Hepatocyte (in vitro differentiated cells): ENCODE data around the gene XXYLT1. TPM values are rescaled to one million over a fixed set of nuclear protein-coding genes. Genes with fewer than 3 reads are reported as not detected.

Experiments
- DNase-seq: peaks from one replicate; pipeline ENCODE4 v3.0.0-alpha.2; 2016; ENCODE audit warnings: low spot score
- H2AFZ ChIP-seq: fragments of 200-600 bp; sonication (generic); 2 replicates; pipeline ENCODE4 v1.6.0; 2016; ENCODE audit warnings: antibody characterized with exemption, mild to moderate bottlenecking
- H3K27ac ChIP-seq: fragments of 200-600 bp; sonication (generic); 2 replicates; pipeline ENCODE4 v1.5.1; 2016; ENCODE audit warnings: mild to moderate bottlenecking
- H3K27me3 ChIP-seq: fragments of 200-600 bp; sonication (generic); 2 replicates; pipeline ENCODE4 v1.6.1; 2016
- H3K36me3 ChIP-seq: fragments of 200-600 bp; sonication (generic); replicated peaks from 2 replicates; pipeline ENCODE4 v1.5.1; 2016; ENCODE audit warnings: low read depth; ENCODE audit not compliant: insufficient read depth
- H3K4me1 ChIP-seq: fragments of 200-600 bp; sonication (generic); 2 replicates; pipeline ENCODE4 v1.5.1; 2016; ENCODE audit warnings: mild to moderate bottlenecking, moderate library complexity; ENCODE audit not compliant: insufficient read depth
- H3K4me2 ChIP-seq: fragments of 200-600 bp; sonication (generic); 2 replicates; pipeline ENCODE4 v1.6.0; 2016
- H3K4me3 ChIP-seq: fragments of 200-600 bp; sonication (generic); 2 replicates; pipeline ENCODE4 v1.5.1; 2016; ENCODE audit warnings: mild to moderate bottlenecking
- H3K79me2 ChIP-seq: fragments of 200-600 bp; sonication (generic); 2 replicates; pipeline ENCODE4 v1.6.0; 2017; ENCODE audit warnings: mild to moderate bottlenecking
- H3K9me2 ChIP-seq: fragments of 200-600 bp; sonication (generic); replicated peaks from 2 replicates; pipeline ENCODE4 v1.6.0; 2017; ENCODE audit warnings: mild to moderate bottlenecking; ENCODE audit not compliant: insufficient read depth
- H3K9me3 ChIP-seq: fragments of 200-600 bp; sonication (generic); 2 replicates; pipeline ENCODE4 v1.5.1; 2016; ENCODE audit warnings: low read depth, mild to moderate bottlenecking
- H4K20me1 ChIP-seq: fragments of 200-600 bp; sonication (generic); 2 replicates; pipeline ENCODE4 v1.6.0; 2016; ENCODE audit warnings: mild to moderate bottlenecking; ENCODE audit not compliant: insufficient read depth, poor library complexity, severe bottlenecking
- CTCF ChIP-seq: fragments of 200-600 bp; sonication (generic); IDR thresholded peaks from 2 replicates; pipeline ENCODE4 v1.5.1; 2016; ENCODE audit warnings: antibody characterized with exemption, mild to moderate bottlenecking; ENCODE audit not compliant: poor library complexity
- EZH2 ChIP-seq: fragments of 200-600 bp; sonication (generic); IDR thresholded peaks from 2 replicates; pipeline ENCODE4 v1.6.1; 2016; ENCODE audit warnings: antibody characterized with exemption, mild to moderate bottlenecking, borderline replicate concordance
- EZH2phosphoT487 ChIP-seq: fragments of 200-600 bp; sonication (generic); IDR thresholded peaks from one replicate; pipeline ENCODE4 v1.6.1; 2018; ENCODE audit warnings: antibody characterized with exemption, mild to moderate bottlenecking, low read depth, moderate library complexity; ENCODE audit not compliant: unreplicated experiment, severe bottlenecking
- WGBS: methylation state at CpG from one replicate; pipeline ENCODE4 v1.1.6; 2016; ENCODE audit warnings: low lambda C conversion rate; ENCODE audit errors: missing lambda C conversion rate; 5-methylcytosine and 5-hydroxymethylcytosine counted together
- polyA plus RNA-seq: library from polyadenylated mRNA; unstranded; fragments of >200 nt; fragmentation: Nextera tagmentation; extraction: Ambion mirVana; gene quantifications from 2 replicates; pipeline ENCODE4 v1.2.1, GENCODE V29; 2016
- total RNA-seq: library from RNA; depleted of rRNA; stranded (reverse); fragments of >200 nt; gene quantifications from 2 replicates; pipeline ENCODE4 v1.2.3, GENCODE V29; 2014

Gene XXYLT1
- total and polyA plus RNA-seq, 2 experiments from 2014 or later, result 20.9 to 25.6 TPM

- no peak overlapping the region for H3K4me2 ChIP-seq
- no peaks in the 10 kb centered on the region for H4K20me1 ChIP-seq
- H3K27ac ChIP-seq, result no peak overlapping the region
- no peaks in the 10 kb centered on the region for H3K4me1 ChIP-seq
- DNase-seq, result no peak
- WGBS, result 97% methylated on average over 14 of the region's 14 CpGs
- no peaks in the 10 kb centered on the region for H3K9me3 ChIP-seq
- H2AFZ ChIP-seq, result no peak overlapping the region
- no peak overlapping the region for H3K4me3 ChIP-seq
- no peaks in the 10 kb centered on the region for H3K27me3 ChIP-seq
- TF ChIP-seq CTCF (no peak), EZH2phosphoT487 (no peak), EZH2 (no peak)
- no peaks in the 10 kb centered on the region for H3K36me3 ChIP-seq
- H3K9me2 ChIP-seq, result no peaks in the 10 kb centered on the region
- no peaks in the 10 kb centered on the region for H3K79me2 ChIP-seq
Measured at GRCh38 chr3:195126056-195126605, 144.8 kb downstream of the XXYLT1 start.

- H3K4me2 ChIP-seq, result no peak overlapping the region
Measured at GRCh38 chr3:195125646-195126045, 145.3 kb downstream of the XXYLT1 start.

GRCh38 chr3:195124378-195124992 is 146.5 kb downstream of the XXYLT1 start:
- no peak overlapping the region for H3K27ac ChIP-seq
- no peaks in the 10 kb centered on the region for H3K9me3 ChIP-seq
- WGBS, result 73% methylated on average over 18 of the region's 18 CpGs
- no peak for DNase-seq
- H3K4me3 ChIP-seq, result no peak overlapping the region
- no peak overlapping the region for H2AFZ ChIP-seq
- no peaks in the 10 kb centered on the region for H3K27me3 ChIP-seq
- no peaks in the 10 kb centered on the region for H3K79me2 ChIP-seq
- H3K4me2 ChIP-seq, result no peak overlapping the region
- no peaks in the 10 kb centered on the region for H3K9me2 ChIP-seq
- H3K36me3 ChIP-seq, result no peaks in the 10 kb centered on the region
- TF ChIP-seq EZH2, result no peak
- H4K20me1 ChIP-seq, result no peaks in the 10 kb centered on the region
- H3K4me1 ChIP-seq, result peaks cover 9% of the 10 kb centered on the region

More at GRCh38 chr3:195125646-195126045, 145.3 kb downstream of the XXYLT1 start:
- 99% methylated on average over 11 of the region's 11 CpGs for WGBS
- Histone ChIP-seq H3K4me3 (no peak overlapping the region), H3K36me3 (no peaks in the 10 kb centered on the region), H3K9me2 (no peaks in the 10 kb centered on the region), H2AFZ (no peak overlapping the region), H3K4me1 (no peaks in the 10 kb centered on the region), H3K27me3 (no peaks in the 10 kb centered on the region), H4K20me1 (no peaks in the 10 kb centered on the region), H3K79me2 (no peaks in the 10 kb centered on the region), H3K27ac (no peak overlapping the region), H3K9me3 (no peaks in the 10 kb centered on the region)
- TF ChIP-seq EZH2, result no peak
- TF ChIP-seq CTCF, result no peak
- no peak for TF ChIP-seq EZH2phosphoT487
- no peak for DNase-seq

- TF ChIP-seq EZH2 (no peak), CTCF (no peak), EZH2phosphoT487 (no peak)
- H3K27ac ChIP-seq, result no peak overlapping the region
- H3K27me3 ChIP-seq, result no peaks in the 10 kb centered on the region
- H3K4me1 ChIP-seq, result peaks cover 19% of the 10 kb centered on the region
- no peaks in the 10 kb centered on the region for H3K79me2 ChIP-seq
- WGBS, result 52% methylated on average over 13 of the region's 13 CpGs
- H2AFZ ChIP-seq, result no peak overlapping the region
- no peak overlapping the region for H3K4me3 ChIP-seq
- H3K9me3 ChIP-seq, result no peaks in the 10 kb centered on the region
- no peaks in the 10 kb centered on the region for H3K36me3 ChIP-seq
- H4K20me1 ChIP-seq, result no peaks in the 10 kb centered on the region
- no peak for DNase-seq
- no peak overlapping the region for H3K4me2 ChIP-seq
- no peaks in the 10 kb centered on the region for H3K9me2 ChIP-seq
Measured at GRCh38 chr3:195123281-195123691, 147.7 kb downstream of the XXYLT1 start.
